ENCODE results near the gene ALAD.

- TF ChIP-seq CTCF (IDR thresholded peaks at IDR 0.05 in 4 of 5, conservative IDR thresholded peaks at IDR 0.05 in 1 of 5) (no peak), POLR2A (IDR thresholded peaks at IDR 0.05) (no peak)
Measured at GRCh38 chr9:113390192-113390960, 10.7 kb downstream of the ALAD start.

All from gastrocnemius medialis (tissue), 4 donors.